ENCODE data around the gene RFWD3. TPM values are rescaled to one million over a fixed set of nuclear protein-coding genes. Genes with fewer than 3 reads are reported as not detected.

The RFWD3 gene
- total RNA-seq, 4 donors from 2014 or later = 8.1 to 31.9 (median 15.5) TPM

DNA sequence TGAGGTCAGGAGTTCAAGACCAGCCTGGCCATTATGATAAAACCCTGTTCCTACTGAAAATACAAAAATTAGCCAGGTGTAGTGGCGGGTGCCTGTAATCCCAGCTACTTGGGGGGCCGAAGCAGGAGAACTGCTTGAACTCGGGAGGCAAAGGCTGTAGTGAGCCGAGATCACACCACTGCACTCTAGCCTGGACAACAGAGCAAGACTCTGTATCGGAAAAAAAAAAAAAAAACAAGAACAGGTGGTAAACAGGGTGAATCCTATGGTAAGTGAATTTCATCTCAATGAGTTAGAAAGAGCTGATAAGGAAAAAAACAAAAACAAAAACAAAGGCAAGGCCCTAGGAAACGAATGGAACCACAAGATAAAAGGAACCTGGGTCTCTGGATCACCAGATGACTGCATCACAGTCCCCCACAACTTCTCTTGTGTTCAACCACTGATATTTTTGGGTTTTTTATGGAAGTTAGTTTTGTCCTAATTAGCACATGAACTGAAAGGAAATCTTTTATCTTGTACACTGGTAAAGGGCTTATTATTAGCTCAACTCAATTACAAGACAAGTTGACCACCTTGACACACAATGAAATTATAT is 80.7 kb downstream of the RFWD3 start:
- peaks cover 0 to 34% (median 0%) of the 10 kb centered on the region in 3 donors for H3K4me1 ChIP-seq
- no peak overlapping the region for H3K27ac ChIP-seq
- H3K36me3 ChIP-seq = no peaks in the 10 kb centered on the region
- no peaks in the 10 kb centered on the region for H3K27me3 ChIP-seq
- no peak for TF ChIP-seq EP300 (IDR thresholded peaks at IDR 0.05)
- TF ChIP-seq, protein P1, sequence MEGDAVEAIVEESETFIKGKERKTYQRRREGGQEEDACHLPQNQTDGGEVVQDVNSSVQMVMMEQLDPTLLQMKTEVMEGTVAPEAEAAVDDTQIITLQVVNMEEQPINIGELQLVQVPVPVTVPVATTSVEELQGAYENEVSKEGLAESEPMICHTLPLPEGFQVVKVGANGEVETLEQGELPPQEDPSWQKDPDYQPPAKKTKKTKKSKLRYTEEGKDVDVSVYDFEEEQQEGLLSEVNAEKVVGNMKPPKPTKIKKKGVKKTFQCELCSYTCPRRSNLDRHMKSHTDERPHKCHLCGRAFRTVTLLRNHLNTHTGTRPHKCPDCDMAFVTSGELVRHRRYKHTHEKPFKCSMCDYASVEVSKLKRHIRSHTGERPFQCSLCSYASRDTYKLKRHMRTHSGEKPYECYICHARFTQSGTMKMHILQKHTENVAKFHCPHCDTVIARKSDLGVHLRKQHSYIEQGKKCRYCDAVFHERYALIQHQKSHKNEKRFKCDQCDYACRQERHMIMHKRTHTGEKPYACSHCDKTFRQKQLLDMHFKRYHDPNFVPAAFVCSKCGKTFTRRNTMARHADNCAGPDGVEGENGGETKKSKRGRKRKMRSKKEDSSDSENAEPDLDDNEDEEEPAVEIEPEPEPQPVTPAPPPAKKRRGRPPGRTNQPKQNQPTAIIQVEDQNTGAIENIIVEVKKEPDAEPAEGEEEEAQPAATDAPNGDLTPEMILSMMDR (IDR thresholded peaks at IDR 0.05) = no peak
- no peak for TF ChIP-seq POLR2A (IDR thresholded peaks at IDR 0.05)
- no peak for TF ChIP-seq POLR2AphosphoS5 (IDR thresholded peaks at IDR 0.05)
- no peaks in the 10 kb centered on the region for H3K9me3 ChIP-seq
- H3K4me3 ChIP-seq = no peak overlapping the region
- 88% methylated on average over 2 to 6 of the region's 6 CpGs for WGBS, 2 donors (ENCODE audit: low coverage in 1 of 2)
- no peak for ATAC-seq

DNA sequence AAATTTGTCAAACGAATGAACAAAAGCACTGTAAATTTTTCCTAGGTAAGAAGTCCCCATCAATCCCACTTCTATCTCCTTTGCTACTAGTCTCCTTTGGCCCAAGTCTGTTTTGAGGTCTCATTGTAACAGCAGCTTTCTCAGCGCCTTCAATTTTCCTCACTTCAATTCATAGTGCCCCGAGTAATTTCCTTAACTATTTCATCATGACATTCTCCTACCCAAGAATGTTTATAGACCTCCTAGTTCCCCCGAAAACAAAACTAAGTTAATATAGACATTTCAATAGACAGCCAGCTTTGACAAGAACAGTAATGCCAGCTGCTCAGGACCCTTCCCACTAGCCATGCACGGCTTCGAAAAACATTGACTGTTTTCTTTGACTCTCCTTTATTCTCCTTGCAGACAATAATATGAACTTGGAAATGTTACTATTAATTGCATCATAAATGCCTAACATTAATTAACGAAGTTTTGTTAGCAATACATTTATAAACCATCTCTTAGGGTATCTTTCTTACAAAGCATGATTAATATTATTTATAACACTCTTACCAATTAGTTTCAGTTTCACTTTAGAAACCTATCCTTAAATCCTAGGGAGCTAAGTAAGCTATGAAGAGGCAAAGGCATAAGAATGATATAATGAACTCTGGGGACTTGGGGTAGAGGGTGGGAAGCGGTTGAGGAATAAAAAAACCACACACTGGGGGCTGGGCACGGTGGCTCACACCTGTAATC is 82.6 kb downstream of the RFWD3 start:
- ATAC-seq = no peak
- Histone ChIP-seq H3K9me3 (no peaks in the 10 kb centered on the region), H3K4me1 (peaks cover 0 to 40% (median 0%) of the 10 kb centered on the region in 3 donors), H3K4me3 (no peak overlapping the region), H3K36me3 (no peaks in the 10 kb centered on the region), H3K27me3 (no peaks in the 10 kb centered on the region), H3K27ac (no peak overlapping the region)
- no peak for TF ChIP-seq POLR2A (IDR thresholded peaks at IDR 0.05)
- no peak for TF ChIP-seq POLR2AphosphoS5 (IDR thresholded peaks at IDR 0.05)
- TF ChIP-seq, protein P1 (IDR thresholded peaks at IDR 0.05) = no peak
- TF ChIP-seq EP300 (IDR thresholded peaks at IDR 0.05) = no peak
- WGBS, 2 donors (ENCODE audit: low coverage in 1 of 2) = 87% methylated on average over 7 to 9 of the region's 9 CpGs

DNA sequence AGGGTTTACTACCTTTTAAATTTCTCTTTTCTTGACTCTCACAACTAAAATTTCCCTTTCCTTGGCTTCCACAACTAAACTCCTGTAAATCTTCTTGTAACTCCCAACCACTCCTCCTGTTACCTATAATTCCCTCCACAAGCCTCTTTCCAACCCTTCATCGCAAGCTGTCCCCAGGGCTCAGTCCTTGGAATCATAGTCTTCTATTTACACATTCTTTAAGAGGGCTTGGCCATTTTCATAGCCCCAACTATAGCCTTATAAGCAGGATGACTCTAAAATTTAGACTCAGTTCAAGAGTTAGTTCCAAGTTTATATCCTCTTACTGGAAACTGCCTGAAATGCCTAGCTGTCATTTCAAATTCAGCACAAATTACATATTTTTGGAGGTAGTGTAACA is 83.7 kb downstream of the RFWD3 start:
- Histone ChIP-seq H3K27ac (no peak overlapping the region), H3K36me3 (no peaks in the 10 kb centered on the region), H3K9me3 (no peaks in the 10 kb centered on the region), H3K4me1 (peaks cover 0 to 45% (median 5%) of the 10 kb centered on the region in 3 donors), H3K4me3 (no peak overlapping the region), H3K27me3 (no peaks in the 10 kb centered on the region)
- ATAC-seq = no peak
- no peak for TF ChIP-seq POLR2A (IDR thresholded peaks at IDR 0.05)
- no peak for TF ChIP-seq EP300 (IDR thresholded peaks at IDR 0.05)
- TF ChIP-seq, protein P1 (IDR thresholded peaks at IDR 0.05) = no peak
- no peak for TF ChIP-seq POLR2AphosphoS5 (IDR thresholded peaks at IDR 0.05)
- 60 to 100% methylated on average over 1 of the region's 1 CpG for WGBS, 2 donors (ENCODE audit: low coverage in 1 of 2)

DNA sequence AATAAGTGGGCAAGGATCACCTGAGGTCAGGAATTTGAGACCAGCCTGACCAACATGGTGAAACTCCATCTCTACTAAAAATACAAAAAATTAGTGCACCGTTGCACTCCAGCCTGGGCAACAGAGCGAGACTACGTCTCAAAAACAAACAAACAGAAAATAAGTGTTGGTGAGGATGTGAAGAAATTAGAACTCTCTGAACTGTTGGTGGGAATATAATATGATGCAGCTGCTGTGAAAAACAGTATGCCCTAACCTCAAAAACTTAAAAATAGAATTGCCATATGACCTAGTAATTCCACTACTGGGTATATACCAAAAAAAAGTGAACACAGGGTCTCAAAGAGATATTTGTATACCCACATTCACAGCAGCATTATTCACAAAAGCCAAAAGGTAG is 85.8 kb downstream of the RFWD3 start:
- no peaks in the 10 kb centered on the region for H3K27me3 ChIP-seq
- H3K9me3 ChIP-seq = no peaks in the 10 kb centered on the region
- WGBS, 2 donors (ENCODE audit: low coverage in 1 of 2) = 85 to 87% methylated on average over 3 of the region's 3 CpGs
- TF ChIP-seq POLR2A (IDR thresholded peaks at IDR 0.05) = no peak
- TF ChIP-seq POLR2AphosphoS5 (IDR thresholded peaks at IDR 0.05) = no peak
- TF ChIP-seq EP300 (IDR thresholded peaks at IDR 0.05) = no peak
- H3K27ac ChIP-seq = no peak overlapping the region
- no peak overlapping the region for H3K4me3 ChIP-seq
- ATAC-seq = no peak
- peaks cover 0 to 50% (median 5%) of the 10 kb centered on the region in 3 donors for H3K4me1 ChIP-seq
- H3K36me3 ChIP-seq = no peaks in the 10 kb centered on the region

DNA sequence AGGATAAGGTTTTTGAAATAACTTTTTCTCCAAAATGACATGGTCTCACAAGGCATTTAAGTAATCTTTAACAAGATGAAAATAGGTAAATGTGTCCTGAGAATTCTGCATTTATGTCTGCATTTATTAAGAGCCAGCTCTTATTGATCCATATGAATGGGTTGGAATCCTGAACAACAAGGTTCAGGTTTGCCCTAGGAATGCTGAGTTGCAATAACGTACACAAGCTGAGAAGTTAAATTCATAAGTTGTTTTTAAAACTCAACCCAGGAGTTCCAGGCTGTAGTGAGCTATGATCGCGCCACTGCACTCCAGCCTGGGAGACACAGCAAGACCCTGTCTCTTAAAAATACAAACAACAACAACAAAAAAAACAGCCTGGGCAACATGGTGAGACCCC is 87.8 kb downstream of the RFWD3 start:
- Histone ChIP-seq H3K27me3 (no peaks in the 10 kb centered on the region), H3K27ac (no peak overlapping the region), H3K4me3 (no peak overlapping the region), H3K4me1 (peaks cover 0 to 53% (median 5%) of the 10 kb centered on the region in 3 donors), H3K36me3 (no peaks in the 10 kb centered on the region), H3K9me3 (no peaks in the 10 kb centered on the region)
- ATAC-seq = no peak
- TF ChIP-seq EP300 (IDR thresholded peaks at IDR 0.05) = no peak
- TF ChIP-seq, protein P1 (IDR thresholded peaks at IDR 0.05) = no peak
- no peak for TF ChIP-seq POLR2AphosphoS5 (IDR thresholded peaks at IDR 0.05)
- TF ChIP-seq POLR2A (IDR thresholded peaks at IDR 0.05) = no peak
- WGBS, 2 donors (ENCODE audit: low coverage in 1 of 2) = 94 to 100% methylated on average over 2 to 3 of the region's 3 CpGs
